IMR-90 (cell line): ENCODE measurements around the gene YPEL3. TPM values are rescaled to one million over a fixed set of nuclear protein-coding genes. Genes with fewer than 3 reads are reported as not detected.

ENCODE experiments used
- ATAC-seq: fragments of 200-7000 bp; cut with Tn5 transposase; 2 replicates; pipeline ENCODE4 v1.9.1; 2020; ENCODE audit warnings: low read depth, mild to moderate bottlenecking, moderate library complexity
- BruUV-seq: library from RNA; stranded (reverse); fragments of 400-500 nt; replicated peaks from 2 replicates; lab custom pipeline; 2021; lab: Mats Ljungman, UMichigan
- CTCF ChIA-PET: fragments of 300-600 bp; formaldehyde crosslinking; extraction: SDS; loops from one replicate; lab custom pipeline; 2021; ENCODE audit warnings: antibody characterized with exemption; lab: Yijun Ruan, JAX
- POLR2A ChIA-PET: fragments of 300-600 bp; sonication (Branson Sonifier 250); formaldehyde crosslinking; loops from one replicate; lab custom pipeline; 2022; ENCODE audit warnings: antibody characterized with exemption; ENCODE audit not compliant: unreplicated experiment; lab: Charles Lee
- DNase-seq: peaks from one replicate; pipeline ENCODE4 v3.0.0; 2013
- H2AFZ ChIP-seq: replicated peaks from 2 replicates; pipeline ENCODE3; 2013; ENCODE audit warnings: low read length, mild to moderate bottlenecking; ENCODE audit not compliant: poor library complexity
- H2AK5ac ChIP-seq: 2 replicates; pipeline ENCODE4 v1.6.1; 2013; ENCODE audit warnings: low read depth, low read length, inconsistent platforms
- H2AK9ac ChIP-seq: replicated peaks from 2 replicates; pipeline ENCODE3; 2013; ENCODE audit warnings: mild to moderate bottlenecking, low read depth, low read length, moderate library complexity; ENCODE audit not compliant: poor library complexity
- H2BK120ac ChIP-seq: 2 replicates; pipeline ENCODE4 v1.6.1; 2013; ENCODE audit warnings: low read depth, low read length, inconsistent platforms
- H2BK15ac ChIP-seq: 3 replicates; pipeline ENCODE4 v1.6.1; 2013; ENCODE audit warnings: low read depth, low read length, inconsistent platforms
- H2BK20ac ChIP-seq: 2 replicates; pipeline ENCODE4 v1.6.1; 2013; ENCODE audit warnings: low read depth, mild to moderate bottlenecking, inconsistent platforms, low read length, moderate library complexity
- H2BK5ac ChIP-seq: 2 replicates; pipeline ENCODE4 v1.6.1; 2013; ENCODE audit warnings: mild to moderate bottlenecking, low read depth, low read length, inconsistent platforms; ENCODE audit not compliant: poor library complexity, severe bottlenecking
- H3K14ac ChIP-seq: replicated peaks from 2 replicates; pipeline ENCODE4 v1.6.1; 2013; ENCODE audit warnings: low read depth, low read length, inconsistent platforms
- H3K18ac ChIP-seq: 2 replicates; pipeline ENCODE4 v1.6.1; 2013; ENCODE audit warnings: low read depth, low read length, control low read depth
- H3K23ac ChIP-seq: 2 replicates; pipeline ENCODE4 v1.6.1; 2013; ENCODE audit warnings: low read depth, low read length, inconsistent platforms
- H3K27ac ChIP-seq: 2 replicates; pipeline ENCODE4 v1.5.1; 2013; ENCODE audit warnings: mild to moderate bottlenecking, control low read depth, low read length; ENCODE audit not compliant: insufficient read depth
- H3K27me3 ChIP-seq: 2 replicates; pipeline ENCODE4 v1.6.1; 2013; ENCODE audit warnings: low read length; ENCODE audit not compliant: control insufficient read depth, insufficient read depth
- H3K36me3 ChIP-seq: 2 replicates; pipeline ENCODE4 v1.6.1; 2013; ENCODE audit warnings: low read length, mixed read lengths; ENCODE audit not compliant: control insufficient read depth, insufficient read depth
- H3K4ac ChIP-seq: 2 replicates; pipeline ENCODE4 v1.6.1; 2013; ENCODE audit warnings: low read depth, low read length, inconsistent platforms
- H3K4me1 ChIP-seq: 2 replicates; pipeline ENCODE4 v1.6.1; 2013; ENCODE audit warnings: low read length, mixed read lengths; ENCODE audit not compliant: control insufficient read depth, insufficient read depth
- H3K4me2 ChIP-seq: 2 replicates; pipeline ENCODE4 v1.6.1; 2013; ENCODE audit warnings: low read depth, mild to moderate bottlenecking, control low read depth, low read length, moderate library complexity
- H3K4me3 ChIP-seq: 2 replicates; pipeline ENCODE4 v1.5.1; 2013; ENCODE audit warnings: low read depth, mild to moderate bottlenecking, control low read depth, low read length, moderate library complexity; ENCODE audit not compliant: insufficient read depth
- H3K56ac ChIP-seq: 2 replicates; pipeline ENCODE4 v1.6.1; 2013; ENCODE audit warnings: low read length, inconsistent platforms; ENCODE audit not compliant: insufficient read depth; ENCODE audit errors: extremely low read depth
- H3K79me1 ChIP-seq, 2 experiments: 2 replicates each; pipeline ENCODE4 v1.6.1; 2013; ENCODE audit warnings: low read length in 2 of 2, inconsistent platforms in 1 of 2, low read depth in 1 of 2
- H3K9ac ChIP-seq: 2 replicates; pipeline ENCODE4 v1.6.1; 2013; ENCODE audit warnings: low read depth, low read length, control low read depth
- H3K9me1 ChIP-seq: 2 replicates; pipeline ENCODE4 v1.6.1; 2013; ENCODE audit warnings: low read length, inconsistent platforms; ENCODE audit not compliant: insufficient read depth
- H3K9me3 ChIP-seq: 2 replicates; pipeline ENCODE4 v1.6.1; 2013; ENCODE audit warnings: low read length; ENCODE audit not compliant: control insufficient read depth, insufficient read depth
- H4K20me1 ChIP-seq: 2 replicates; pipeline ENCODE4 v1.6.1; 2013; ENCODE audit warnings: low read length, inconsistent platforms; ENCODE audit not compliant: insufficient read depth
- H4K5ac ChIP-seq: 2 replicates; pipeline ENCODE4 v1.6.1; 2013; ENCODE audit warnings: mild to moderate bottlenecking, low read depth, low read length, control low read depth
- H4K8ac ChIP-seq, 2 experiments: 2 replicates each; pipeline ENCODE4 v1.6.1; 2013; ENCODE audit warnings: low read depth in 2 of 2, low read length in 2 of 2, control low read depth in 1 of 2, inconsistent platforms in 1 of 2
- H4K91ac ChIP-seq: 2 replicates; pipeline ENCODE4 v1.6.1; 2013; ENCODE audit warnings: low read depth, low read length, inconsistent platforms; ENCODE audit not compliant: insufficient read depth
- MAZ ChIP-seq: IDR thresholded peaks from 2 replicates; pipeline ENCODE4 v1.6.1; 2012; ENCODE audit warnings: low read depth, mild to moderate bottlenecking, low read length, improper control_type of control experiment, moderate library complexity, borderline replicate concordance
- RCOR1 ChIP-seq: IDR thresholded peaks from 2 replicates; pipeline ENCODE4 v1.6.1; 2012; ENCODE audit warnings: mild to moderate bottlenecking, low read length, improper control_type of control experiment; ENCODE audit not compliant: insufficient replicate concordance
- WGBS, 2 experiments: methylation state at CpG; one replicate each; pipeline versions ENCODE4 v1.1.5 to v1.1.7; 2013; ENCODE audit warnings: missing lambda C conversion rate in 2 of 2; ENCODE audit not compliant: insufficient read length in 1 of 2; ENCODE audit errors: extremely low coverage in 2 of 2; 5-methylcytosine and 5-hydroxymethylcytosine counted together
- dilution Hi-C: fragments of 300-500 bp; cut with HindIII; formaldehyde crosslinking; loops from one replicate; pipeline ENCODE4 v1.14.3; 2018; ENCODE audit warnings: low sequenced_read_pairs; ENCODE audit not compliant: unreplicated experiment
- in situ Hi-C: fragments of 300-500 bp; cut with MboI; formaldehyde crosslinking; loops from 3 replicates; pipeline ENCODE4 v1.14.3; 2019; ENCODE audit warnings: low sequenced_read_pairs, inconsistent platforms, mixed read lengths
- intact Hi-C: fragments of 100-400 bp; cut with micrococcal nuclease; formaldehyde crosslinking; loops from 2 replicates; pipeline ENCODE4 v1.10.0; 2022
- polyA plus RNA-seq, 3 experiments: library from polyadenylated mRNA; depleted of rRNA; stranded (reverse); fragments of >200 nt; gene quantifications; 2 replicates each; pipeline ENCODE4 v1.2.3, GENCODE V29; 2012; ENCODE audit warnings: low replicate concordance in 1 of 3
- total RNA-seq: library from RNA; depleted of rRNA; stranded (reverse); fragments of >200 nt; gene quantifications from 2 replicates; pipeline ENCODE4 v1.2.3, GENCODE V29; 2012

YPEL3 gene
- total and polyA plus RNA-seq, 2 of the 4 experiments (the other 2 are of a cell fraction): 1.1 to 25.6 TPM

- Histone ChIP-seq H3K18ac (no peak overlapping the region), H2AK9ac (no peak overlapping the region), H3K9me1 (no peaks in the 10 kb centered on the region), H3K4me1 (no peaks in the 10 kb centered on the region), H4K5ac (no peak overlapping the region), H2BK20ac (no peak overlapping the region), H2BK120ac (no peak overlapping the region), H2AFZ (no peak overlapping the region), H3K4ac (no peak overlapping the region), H3K9me3 (no peaks in the 10 kb centered on the region), H3K36me3 (no peaks in the 10 kb centered on the region), H4K8ac (no peak overlapping the region), H3K27ac (no peak overlapping the region), H3K4me3 (no peak overlapping the region), H2BK15ac (no peak overlapping the region), H4K91ac (no peak overlapping the region), H2BK5ac (no peak overlapping the region), H3K23ac (no peak overlapping the region), H3K27me3 (peaks cover 2% of the 10 kb centered on the region), H4K20me1 (no peaks in the 10 kb centered on the region), H3K14ac (no peak overlapping the region), H3K56ac (no peak overlapping the region), H3K4me2 (no peak overlapping the region), H3K9ac (no peak overlapping the region), H2AK5ac (no peak overlapping the region), H3K79me1 (no peaks in the 10 kb centered on the region)
- TF ChIP-seq RCOR1 (no peak), MAZ (no peak)
- intact Hi-C loops: no loop called here
- DNase-seq (no peak), ATAC-seq (no peak)
- no TSS peak for BruUV-seq
- no CpG with 5 or more reads among the region's 2 CpGs for WGBS, 2 experiments
- dilution Hi-C loops: no loop called here
- ChIA-PET POLR2A (no interaction called here), CTCF (no interaction called here)
- in situ Hi-C loops: no loop called here
Observed at GRCh38 chr16:30141750-30142149, 45.7 kb upstream of the YPEL3 start.
